ENCODE results near the gene PRAF2.

DNA sequence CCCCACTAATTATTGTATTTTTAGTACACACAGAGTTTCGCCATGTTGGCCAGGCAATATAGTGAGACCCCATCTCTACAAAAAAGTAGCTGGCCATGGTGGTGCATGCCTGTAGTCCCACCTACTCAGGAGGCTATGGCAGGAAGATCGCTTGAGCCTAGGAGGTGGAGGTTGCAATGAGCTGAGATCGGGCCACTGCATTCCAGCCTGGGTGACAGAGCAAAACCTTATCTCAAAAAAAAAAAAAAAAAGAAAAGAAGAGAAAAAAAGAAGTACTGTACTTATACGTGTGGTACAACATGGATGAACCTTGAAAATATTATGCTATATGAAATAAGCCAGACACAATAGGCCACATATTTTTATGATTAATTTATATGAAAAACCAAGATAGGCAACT, 15.8 kb upstream of the PRAF2 start:
- TF ChIP-seq CTCF (IDR thresholded peaks at IDR 0.05): no peak
- TF ChIP-seq POLR2A (IDR thresholded peaks at IDR 0.05): no peak
